NCI-H1092 (cell line): ENCODE data around the gene FGF23.
A peak's percentile ranks its signal among the peaks of the same experiment; 100 is the strongest.
"Not testable (repeated sequence)": the region's sequence is repeated elsewhere in the genome, so short reads cannot be mapped to it uniquely, and the experiment has no call there.

Experiments
- DNase-seq: peaks from one replicate; lab custom pipeline; 2025; lab: John Stamatoyannopoulos, UW

FGF23 gene

DNA sequence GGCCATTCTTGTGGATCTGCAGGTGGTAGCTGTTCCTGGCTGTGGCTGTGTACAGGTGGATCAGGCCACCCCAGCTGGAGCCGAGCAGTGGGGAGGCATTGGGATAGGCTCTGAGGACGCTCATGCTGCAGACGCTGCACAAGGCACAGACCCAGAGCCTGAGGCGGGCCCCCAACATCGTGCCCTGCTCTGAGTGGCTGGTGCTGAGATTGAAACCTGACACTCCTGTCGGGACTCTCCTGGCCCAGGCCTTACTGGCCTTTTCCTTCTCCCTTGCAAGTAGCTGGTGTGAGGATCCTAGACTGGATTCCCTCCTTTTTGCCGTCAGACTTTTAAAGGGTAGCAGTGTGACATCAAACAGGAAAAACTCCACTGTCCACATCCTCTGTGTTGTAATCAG is at the start of gene FGF23:
Gene FGF23, minus strand, starts transcription at position 308 of the 400 bp plus-strand sequence. Its CDS starts 130 bp downstream, at position 178.
- no peak for DNase-seq

DNA sequence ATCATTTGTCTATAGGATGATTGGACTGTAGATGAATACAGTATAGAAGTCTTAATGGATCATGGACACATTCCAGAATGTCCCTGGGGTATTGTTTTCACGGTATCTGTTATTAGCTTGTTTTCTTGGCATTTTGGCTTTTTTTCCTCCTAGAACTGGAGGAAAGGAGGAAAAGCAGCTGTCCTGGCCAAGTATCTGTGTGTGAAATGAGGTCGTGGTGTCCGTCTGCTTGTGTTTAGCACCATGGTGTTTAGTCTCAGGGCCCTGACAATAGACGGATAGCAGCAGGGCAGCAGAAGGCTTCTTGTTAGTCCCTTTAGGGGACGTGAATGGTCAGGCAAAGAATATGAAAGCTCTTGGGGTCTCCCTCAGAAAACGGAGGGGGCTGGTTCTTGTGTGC is 44.9 kb upstream of the FGF23 start:
- DNase-seq: no peak

GRCh38 chr12:4423528-4424195 is 44.1 kb upstream of the FGF23 start:
- DNase-seq: no peak

- DNase-seq: no peak
Measured at GRCh38 chr12:4422985-4423384, 43.5 kb upstream of the FGF23 start.

GRCh38 chr12:4421590-4422031 is 42.1 kb upstream of the FGF23 start:
- DNase-seq: peak; percentile 19

DNA sequence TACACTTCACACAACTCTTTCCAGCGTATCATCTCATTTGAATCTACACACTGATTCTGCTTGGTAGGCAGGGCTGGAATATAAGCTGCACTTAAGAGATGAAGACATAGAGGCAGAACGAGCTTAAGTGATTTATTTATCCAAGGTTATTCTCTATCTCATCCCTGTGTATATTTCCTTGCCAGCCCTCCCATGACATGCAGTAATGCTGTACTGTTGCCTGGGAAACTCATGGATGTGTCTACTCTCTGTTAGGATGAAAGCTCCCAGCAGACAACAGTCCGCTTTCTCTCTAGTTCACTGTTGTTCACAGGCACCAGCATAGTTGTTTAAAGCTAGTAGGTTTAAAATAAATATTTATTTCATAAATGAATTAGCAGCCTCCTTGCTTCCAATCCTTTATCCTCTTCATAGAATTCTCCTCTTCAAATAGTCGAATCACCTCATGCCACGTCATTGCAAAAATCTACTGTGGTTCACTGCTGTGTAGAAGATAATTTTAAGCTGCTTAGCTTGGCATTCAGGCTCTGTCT is 40.7 kb upstream of the FGF23 start:
- DNase-seq: no peak

DNA sequence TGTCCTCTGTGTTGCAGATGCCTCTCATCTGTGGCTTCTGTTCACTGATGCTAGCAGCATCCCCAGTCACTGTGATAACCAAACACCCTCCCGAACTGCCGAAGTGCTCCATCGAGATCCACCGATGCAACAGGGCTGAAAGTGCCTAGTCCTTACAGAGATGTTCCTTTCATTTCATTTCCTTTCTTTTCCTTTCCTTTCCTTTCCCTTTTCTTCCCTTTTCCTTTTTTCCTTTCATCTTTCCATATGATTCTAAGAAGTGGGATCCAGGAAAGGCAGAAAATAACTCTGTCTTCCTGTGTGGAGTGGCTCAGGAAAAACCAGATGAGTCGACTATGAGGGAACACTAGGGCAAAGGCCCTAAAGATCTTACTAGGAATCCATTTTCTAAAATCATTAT is 39.4 kb upstream of the FGF23 start:
- DNase-seq: no peak

DNA sequence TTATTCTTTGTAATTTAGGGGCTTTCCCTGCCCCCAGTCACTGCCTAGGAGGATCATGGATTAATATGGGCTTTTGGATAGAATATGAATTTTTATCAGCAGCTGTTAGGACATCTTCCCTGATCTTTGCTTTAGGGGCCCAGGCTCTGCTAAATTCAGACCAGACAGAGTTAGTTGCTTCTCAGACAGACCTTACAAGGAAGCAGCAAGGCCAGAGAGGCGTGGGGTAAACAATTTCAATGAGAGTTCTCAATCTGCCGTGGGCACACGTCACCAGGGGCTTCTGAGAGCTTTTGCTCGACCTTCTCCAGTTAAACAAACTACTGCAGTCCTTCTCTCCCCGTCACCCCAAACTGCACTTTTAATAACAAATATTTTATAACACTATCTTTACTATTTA is 38.4 kb upstream of the FGF23 start:
- DNase-seq: no peak

- DNase-seq: no peak
Measured at GRCh38 chr12:4417455-4417854, 37.9 kb upstream of the FGF23 start.

- no peak for DNase-seq
Measured at GRCh38 chr12:4416276-4416675, 36.8 kb upstream of the FGF23 start.

- no peak for DNase-seq
Measured at GRCh38 chr12:4412465-4412864, 33.0 kb upstream of the FGF23 start.

DNA sequence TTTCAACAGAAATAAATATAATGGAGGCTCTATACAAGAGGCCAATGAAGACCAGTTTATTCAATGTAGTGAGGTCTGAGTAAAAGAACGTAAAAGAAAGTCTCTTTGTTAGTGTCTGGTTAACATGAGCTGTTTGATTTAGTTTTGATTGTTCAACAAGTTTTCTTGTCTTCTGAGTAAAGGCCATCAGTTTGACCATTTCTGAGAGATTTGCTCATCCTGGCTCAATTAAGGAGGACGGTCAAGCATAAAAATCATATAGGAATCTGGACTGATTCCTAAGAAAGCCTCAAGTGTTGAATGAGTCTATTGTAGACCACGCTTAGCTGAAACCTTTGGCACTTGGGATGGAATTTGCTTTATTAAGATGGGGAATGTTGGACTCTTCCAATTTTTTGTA is 32.5 kb upstream of the FGF23 start:
- no peak for DNase-seq

GRCh38 chr12:4407136-4407535 is 27.6 kb upstream of the FGF23 start:
- no peak for DNase-seq

- DNase-seq: not testable (repeated sequence)
Measured at GRCh38 chr12:4404877-4405637, 25.5 kb upstream of the FGF23 start.

DNA sequence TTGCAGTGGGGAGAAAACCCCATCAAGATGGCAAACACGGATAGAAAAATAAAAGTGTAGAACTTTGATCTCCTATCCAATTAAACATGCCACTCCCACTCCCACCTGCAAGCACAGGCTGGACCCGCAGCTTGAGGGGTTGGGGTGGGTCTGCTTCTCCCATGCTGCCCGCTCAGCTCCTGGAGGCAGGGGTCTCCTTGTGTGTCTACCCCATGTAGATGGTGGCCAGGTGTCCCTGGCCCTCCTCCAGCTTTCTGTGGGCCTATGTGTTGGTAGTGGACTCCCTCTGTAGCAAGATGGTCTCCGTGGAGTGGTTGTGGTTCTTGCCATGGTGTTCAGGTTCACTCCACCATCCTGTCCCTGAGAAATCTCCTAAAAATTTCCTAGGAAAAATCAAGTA is 23.5 kb upstream of the FGF23 start:
- DNase-seq: no peak

GRCh38 chr12:4401117-4401516 is 21.6 kb upstream of the FGF23 start:
- no peak for DNase-seq

- no peak for DNase-seq
Measured at GRCh38 chr12:4395818-4396217, 16.3 kb upstream of the FGF23 start.

DNA sequence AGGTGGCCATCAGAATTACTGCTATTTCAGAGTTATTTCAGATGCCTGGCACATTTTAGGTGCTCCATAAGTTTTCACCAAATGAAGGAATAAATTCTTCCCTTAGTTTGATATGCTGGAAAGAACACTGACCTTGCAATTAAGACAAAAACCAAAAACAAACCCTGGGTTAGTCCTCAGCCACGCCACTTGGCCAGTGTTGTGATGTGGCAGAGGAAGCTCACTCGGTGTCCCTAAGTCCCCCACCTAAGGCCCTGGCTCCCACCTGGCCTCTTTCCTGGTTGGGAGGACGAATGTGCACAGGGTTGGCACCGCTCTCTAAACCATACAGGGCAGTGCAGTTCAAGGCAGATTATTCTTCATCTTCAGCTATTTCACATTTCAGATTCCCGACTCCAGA is 13.7 kb upstream of the FGF23 start:
- DNase-seq: no peak

- DNase-seq: no peak
Measured at GRCh38 chr12:4392223-4392742, 12.8 kb upstream of the FGF23 start.

DNA sequence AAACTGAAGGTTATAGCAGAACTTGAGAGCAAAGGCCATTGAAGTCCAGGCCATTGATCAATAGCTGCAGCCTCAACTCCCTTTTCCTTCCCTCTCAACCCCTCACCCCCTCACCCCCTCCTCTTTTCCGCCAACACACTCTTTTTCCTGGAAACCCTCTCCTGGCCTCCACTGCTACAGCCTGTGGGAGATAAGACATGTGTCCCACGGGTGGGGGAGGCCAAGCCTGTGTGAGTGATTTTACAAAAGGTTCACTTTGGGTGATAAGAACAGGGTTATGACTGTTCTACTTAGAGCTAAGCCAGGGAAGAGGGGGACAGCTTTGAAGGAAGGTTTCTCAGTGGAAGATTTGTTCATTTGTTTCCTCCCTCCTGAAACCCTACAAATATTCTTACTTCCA is 9.2 kb upstream of the FGF23 start:
- DNase-seq: no peak

DNA sequence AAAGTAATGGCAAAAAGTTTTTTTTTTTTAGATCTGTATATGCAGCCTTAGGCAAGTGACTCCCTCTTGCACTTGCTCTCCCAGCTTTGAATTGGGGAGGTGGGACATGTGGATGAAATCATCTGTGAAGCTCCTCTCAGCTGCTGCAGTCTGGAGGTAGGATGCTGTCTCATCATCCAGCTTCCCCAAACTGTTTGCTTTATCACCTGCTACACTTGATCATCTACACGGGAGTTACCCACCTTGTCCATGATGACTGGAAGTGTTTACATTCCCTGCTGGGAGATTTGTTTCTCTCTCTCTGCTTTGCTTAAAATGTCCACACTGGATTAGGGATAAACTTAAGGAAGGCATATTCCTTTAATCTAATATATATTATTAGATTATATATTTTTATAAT is 8.5 kb upstream of the FGF23 start:
- no peak for DNase-seq

DNA sequence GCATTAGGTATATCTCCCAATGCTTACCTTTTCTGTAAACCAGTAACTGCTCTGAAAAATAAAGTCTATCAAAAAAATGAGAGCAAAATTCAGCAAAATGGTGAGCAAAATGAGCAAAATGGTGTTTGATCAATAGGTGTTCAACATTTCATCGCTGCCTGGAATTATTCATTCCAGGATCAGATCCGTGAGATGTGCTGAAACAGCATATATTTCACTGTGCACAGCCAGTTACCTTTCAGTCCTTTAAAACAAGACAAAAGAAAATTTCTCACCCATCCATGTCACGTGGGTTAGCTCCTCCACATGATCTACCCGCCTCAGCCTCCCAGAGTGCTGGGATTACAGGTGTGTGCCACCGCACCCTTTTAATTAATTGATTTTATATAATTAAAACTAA is 8.1 kb upstream of the FGF23 start:
- DNase-seq: no peak

- DNase-seq: no peak
Measured at GRCh38 chr12:4386801-4387200, 7.3 kb upstream of the FGF23 start.
